GM12801 (cell line): Measurements from ENCODE around the gene RFTN1.

Source experiments
- TF ChIP-seq, protein P1 (sequence below): IDR thresholded peaks from one replicate; pipeline ENCODE4 v1.5.1; 2011; ENCODE audit warnings: control low read depth; ENCODE audit not compliant: insufficient read length; ENCODE audit errors: extremely low read depth

Gene RFTN1

DNA sequence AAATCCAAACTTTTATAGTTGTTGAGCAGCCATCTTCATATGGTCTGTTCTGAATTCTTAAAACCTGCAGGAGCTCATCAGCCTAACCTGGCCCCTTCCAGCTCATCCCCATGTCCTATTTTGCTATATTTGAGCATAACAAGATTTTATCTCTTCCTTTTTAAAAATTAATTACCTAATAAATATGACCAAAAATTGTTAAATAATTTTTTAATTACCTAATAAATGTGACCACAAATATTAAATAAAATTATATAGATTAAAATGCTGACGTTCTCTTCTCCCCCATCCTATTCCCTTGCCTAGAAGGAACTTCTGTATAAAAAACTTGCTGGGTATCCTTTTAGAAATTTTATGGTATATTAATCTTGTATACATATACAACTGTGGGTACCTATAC lies 204.8 kb downstream of the RFTN1 start:
- TF ChIP-seq, protein P1, sequence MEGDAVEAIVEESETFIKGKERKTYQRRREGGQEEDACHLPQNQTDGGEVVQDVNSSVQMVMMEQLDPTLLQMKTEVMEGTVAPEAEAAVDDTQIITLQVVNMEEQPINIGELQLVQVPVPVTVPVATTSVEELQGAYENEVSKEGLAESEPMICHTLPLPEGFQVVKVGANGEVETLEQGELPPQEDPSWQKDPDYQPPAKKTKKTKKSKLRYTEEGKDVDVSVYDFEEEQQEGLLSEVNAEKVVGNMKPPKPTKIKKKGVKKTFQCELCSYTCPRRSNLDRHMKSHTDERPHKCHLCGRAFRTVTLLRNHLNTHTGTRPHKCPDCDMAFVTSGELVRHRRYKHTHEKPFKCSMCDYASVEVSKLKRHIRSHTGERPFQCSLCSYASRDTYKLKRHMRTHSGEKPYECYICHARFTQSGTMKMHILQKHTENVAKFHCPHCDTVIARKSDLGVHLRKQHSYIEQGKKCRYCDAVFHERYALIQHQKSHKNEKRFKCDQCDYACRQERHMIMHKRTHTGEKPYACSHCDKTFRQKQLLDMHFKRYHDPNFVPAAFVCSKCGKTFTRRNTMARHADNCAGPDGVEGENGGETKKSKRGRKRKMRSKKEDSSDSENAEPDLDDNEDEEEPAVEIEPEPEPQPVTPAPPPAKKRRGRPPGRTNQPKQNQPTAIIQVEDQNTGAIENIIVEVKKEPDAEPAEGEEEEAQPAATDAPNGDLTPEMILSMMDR: no peak

DNA sequence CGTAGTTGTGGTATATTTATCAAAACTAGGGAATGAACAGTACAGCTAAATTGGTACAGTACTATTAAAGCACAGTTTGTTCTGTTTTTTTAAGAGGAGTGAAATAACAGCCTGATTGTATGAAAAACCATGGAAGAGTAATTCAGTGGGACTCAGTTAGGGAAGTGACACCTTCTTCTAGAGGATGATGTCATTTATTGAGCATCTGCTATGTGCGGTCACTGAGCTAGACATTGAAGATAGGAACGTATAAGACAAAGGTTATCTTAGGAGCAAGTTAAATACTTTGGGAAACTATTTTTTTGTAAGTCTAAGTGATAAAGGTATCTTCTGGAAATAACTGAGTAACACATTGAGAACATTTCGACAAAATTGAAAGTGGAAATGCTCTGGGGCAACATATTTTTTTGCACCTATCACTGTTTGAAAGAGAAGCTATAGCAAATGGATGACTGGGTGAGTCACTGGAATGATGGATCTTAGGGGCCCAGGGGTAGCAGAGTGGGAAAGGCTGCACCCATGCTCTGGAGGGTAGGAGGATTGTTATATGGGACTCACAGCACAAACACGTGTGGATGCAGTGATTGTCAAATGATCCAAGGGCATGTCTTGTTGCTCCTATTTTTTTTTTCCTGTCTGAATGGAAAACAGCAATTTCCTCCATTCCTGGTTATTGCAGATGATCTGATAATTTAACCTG lies 205.5 kb downstream of the RFTN1 start:
- TF ChIP-seq, protein P1: no peak

DNA sequence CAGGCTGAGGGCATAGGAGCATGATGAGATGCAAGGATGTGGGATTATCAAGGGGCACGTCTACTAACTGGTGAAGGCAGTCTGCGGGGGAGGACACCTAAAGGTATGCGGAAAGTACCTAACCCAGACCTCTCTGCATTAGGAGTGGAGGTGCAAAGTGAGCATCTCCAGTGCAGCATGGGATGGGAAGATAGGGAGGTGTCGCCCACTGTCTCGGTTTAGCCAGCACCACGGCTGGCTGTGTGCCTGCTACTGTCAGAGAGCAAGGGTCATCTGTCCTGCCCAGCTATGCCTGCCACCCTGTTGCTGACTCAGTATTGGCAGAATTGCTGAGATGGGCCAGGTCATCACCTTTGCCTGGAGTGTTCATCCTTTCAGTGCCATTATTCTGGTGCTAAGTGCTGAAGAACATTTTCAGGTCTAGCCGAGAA lies 208.4 kb downstream of the RFTN1 start:
- TF ChIP-seq, protein P1: no peak

DNA sequence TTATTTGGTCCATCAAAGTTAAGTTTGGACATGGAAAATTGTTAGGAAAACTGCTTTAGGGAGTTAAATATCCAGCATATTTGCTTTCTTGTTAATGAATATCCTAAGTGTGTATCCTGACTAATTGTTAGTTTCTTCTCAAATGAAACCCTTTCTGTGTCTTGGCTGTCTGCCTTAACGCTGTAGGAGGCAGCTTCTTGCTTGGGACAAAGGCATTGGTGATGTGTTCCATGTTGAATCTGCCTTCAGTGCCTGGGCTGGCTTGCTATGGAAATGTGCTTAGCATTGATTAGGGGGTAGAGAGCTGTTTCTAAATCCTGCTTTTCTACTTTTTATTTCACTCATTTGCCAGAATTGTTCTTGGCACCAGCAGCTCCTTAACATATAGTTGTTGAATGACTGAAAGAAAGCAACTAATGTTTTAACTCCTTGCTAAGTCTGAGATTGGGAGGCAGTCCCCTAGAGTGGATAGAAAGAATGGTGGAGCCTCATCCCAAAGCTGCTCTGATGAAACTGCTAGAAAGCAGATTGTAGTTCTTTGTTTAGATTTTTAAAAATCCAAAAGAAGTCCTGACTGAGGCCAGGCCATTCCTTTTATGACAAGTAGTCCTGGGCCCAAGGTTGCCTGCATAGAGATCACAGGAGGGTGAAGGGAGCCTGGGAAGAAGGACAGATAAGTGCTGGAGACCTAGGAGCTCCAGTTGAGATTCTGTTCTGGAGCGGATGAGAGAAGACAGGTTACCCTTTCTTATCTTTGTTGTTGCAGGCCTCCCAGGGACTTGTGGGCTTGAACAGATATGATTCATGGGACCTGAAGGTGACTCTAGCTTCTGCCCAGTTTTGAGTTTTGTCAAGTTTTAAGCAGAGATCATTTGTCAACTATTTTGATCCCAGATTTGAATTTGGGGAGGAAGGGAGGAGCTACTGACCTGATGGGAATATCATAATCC lies 209.2 kb downstream of the RFTN1 start:
- TF ChIP-seq, protein P1: no peak

DNA sequence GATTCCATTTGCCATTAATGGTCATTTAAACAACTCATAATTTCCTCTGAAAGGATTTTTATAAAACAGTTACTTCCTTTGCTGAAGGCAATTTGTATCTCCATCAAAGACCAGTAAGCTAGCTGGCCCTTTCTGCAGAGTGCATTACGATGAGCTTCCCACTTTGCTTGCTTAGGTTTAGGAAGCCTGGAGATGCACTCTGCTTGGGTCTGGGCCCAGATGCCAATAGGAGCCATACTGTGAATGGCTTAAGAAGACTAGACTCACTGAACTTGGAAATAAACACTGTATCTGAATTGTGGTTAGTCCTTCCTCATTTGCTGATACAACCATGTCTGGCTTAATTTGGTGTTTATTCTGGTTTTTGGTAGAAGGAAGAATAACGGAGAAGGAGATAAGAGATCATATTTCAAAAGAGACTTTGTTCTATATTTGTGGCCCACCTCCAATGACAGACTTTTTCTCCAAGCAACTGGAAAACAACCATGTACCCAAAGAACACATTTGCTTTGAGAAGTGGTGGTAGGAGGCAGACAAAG lies 210.4 kb downstream of the RFTN1 start:
- TF ChIP-seq, protein P1: no peak

DNA sequence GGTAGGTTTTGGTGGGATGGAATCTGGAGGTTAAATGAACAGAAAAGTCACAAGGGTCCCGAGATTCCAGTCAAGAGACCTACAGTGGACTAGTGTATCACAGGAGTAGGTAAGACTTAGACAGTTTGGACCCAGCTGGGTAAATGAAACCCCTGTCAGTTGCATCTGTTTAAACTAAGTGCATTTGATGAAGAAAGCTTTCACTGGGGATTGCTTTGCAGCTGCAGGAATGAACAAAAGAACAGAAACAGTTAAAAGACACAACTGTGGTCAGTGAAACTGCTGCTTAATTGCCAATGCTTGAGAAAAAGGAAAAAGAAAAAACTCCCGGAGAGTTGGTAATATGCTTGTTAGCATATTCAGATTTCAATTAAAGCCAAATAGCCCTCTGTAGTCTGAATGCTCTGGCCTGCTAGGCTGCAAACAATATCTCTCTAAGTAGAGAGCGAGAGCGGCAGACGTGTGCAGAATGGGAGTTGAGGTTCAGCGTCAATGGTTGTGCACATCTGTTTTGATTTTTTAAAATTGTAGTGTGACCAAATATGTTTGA lies 211.3 kb downstream of the RFTN1 start:
- TF ChIP-seq, protein P1: no peak

DNA sequence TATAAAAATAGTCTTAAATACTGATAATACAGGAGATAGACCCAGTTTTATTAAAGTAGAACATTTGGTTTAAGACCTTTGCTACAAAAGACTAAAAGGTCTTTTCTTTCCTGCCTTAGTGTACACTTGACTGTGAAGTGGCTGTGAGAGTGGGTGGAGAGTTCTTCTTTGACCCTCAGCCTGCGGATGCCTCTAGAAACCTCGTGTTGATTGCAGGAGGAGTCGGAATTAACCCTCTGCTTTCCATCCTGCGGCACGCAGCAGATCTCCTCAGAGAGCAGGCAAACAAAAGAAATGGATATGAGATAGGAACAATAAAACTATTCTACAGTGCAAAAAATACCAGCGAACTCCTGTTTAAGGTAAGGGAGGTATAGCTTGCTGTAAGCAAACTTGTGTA lies 212.0 kb downstream of the RFTN1 start:
- TF ChIP-seq, protein P1: no peak
